ENCODE data around the gene MLLT3.

MLLT3 gene

GRCh38 chr9:20566401-20566800, 55.9 kb downstream of the MLLT3 start:
- H3K9me3 ChIP-seq (ENCODE audit: insufficient read depth, low read depth, low read length): no peaks in the 10 kb centered on the region
- H2AFZ ChIP-seq (ENCODE audit: low read length): no peak overlapping the region
- H3K36me3 ChIP-seq (ENCODE audit: insufficient read depth, low read length): no peaks in the 10 kb centered on the region
- no peak for TF ChIP-seq CTCF (conservative IDR thresholded peaks at IDR 0.05; ENCODE audit: low read length)
- no peak for TF ChIP-seq EZH2phosphoT487 (IDR thresholded peaks at IDR 0.05; ENCODE audit: borderline replicate concordance)
- no peaks in the 10 kb centered on the region for H3F3A ChIP-seq (ENCODE audit: low read depth)
- H3K9me2 ChIP-seq (replicated peaks; ENCODE audit: low read depth, low read length): no peaks in the 10 kb centered on the region
- H3K27me3 ChIP-seq (ENCODE audit: insufficient read depth, low read length, poor library complexity, severe bottlenecking): no peaks in the 10 kb centered on the region
- H4K20me1 ChIP-seq (ENCODE audit: insufficient read depth, low read length, poor library complexity, severe bottlenecking): peaks cover 15% of the 10 kb centered on the region
- no peak overlapping the region for H3K9ac ChIP-seq (ENCODE audit: low read depth, low read length, poor library complexity, severe bottlenecking)
- no peak overlapping the region for H3K4me2 ChIP-seq (ENCODE audit: low read depth, low read length, poor library complexity, severe bottlenecking)
- peaks cover 93% of the 10 kb centered on the region for H3K79me2 ChIP-seq (ENCODE audit: insufficient read depth, low read length)
- peaks cover 8% of the 10 kb centered on the region for H3K4me1 ChIP-seq (ENCODE audit: insufficient read depth, low read length, poor library complexity, severe bottlenecking)
- H3K4me3 ChIP-seq (ENCODE audit: low read length, poor library complexity, severe bottlenecking): no peak overlapping the region

GRCh38 chr9:20564650-20565049, 57.6 kb downstream of the MLLT3 start:
- H3K4me3 ChIP-seq (ENCODE audit: low read length, poor library complexity, severe bottlenecking): no peak overlapping the region
- peaks cover 94% of the 10 kb centered on the region for H3K79me2 ChIP-seq (ENCODE audit: insufficient read depth, low read length)

GRCh38 chr9:20563917-20564316, 58.4 kb downstream of the MLLT3 start:
- Histone ChIP-seq H3K9me2 (replicated peaks; ENCODE audit: low read depth, low read length) (no peaks in the 10 kb centered on the region), H3K36me3 (ENCODE audit: insufficient read depth, low read length) (no peaks in the 10 kb centered on the region), H3K4me2 (ENCODE audit: low read depth, low read length, poor library complexity, severe bottlenecking) (no peak overlapping the region), H3K4me3 (ENCODE audit: low read length, poor library complexity, severe bottlenecking) (no peak overlapping the region), H3F3A (ENCODE audit: low read depth) (no peaks in the 10 kb centered on the region), H2AFZ (ENCODE audit: low read length) (no peak overlapping the region), H3K27me3 (ENCODE audit: insufficient read depth, low read length, poor library complexity, severe bottlenecking) (no peaks in the 10 kb centered on the region), H3K9ac (ENCODE audit: low read depth, low read length, poor library complexity, severe bottlenecking) (no peak overlapping the region), H4K20me1 (ENCODE audit: insufficient read depth, low read length, poor library complexity, severe bottlenecking) (peaks cover 15% of the 10 kb centered on the region), H3K4me1 (ENCODE audit: insufficient read depth, low read length, poor library complexity, severe bottlenecking) (peaks cover 4% of the 10 kb centered on the region), H3K79me2 (ENCODE audit: insufficient read depth, low read length) (peaks cover 92% of the 10 kb centered on the region), H3K9me3 (ENCODE audit: insufficient read depth, low read depth, low read length) (no peaks in the 10 kb centered on the region)
- TF ChIP-seq EZH2phosphoT487 (IDR thresholded peaks at IDR 0.05; ENCODE audit: borderline replicate concordance): no peak

More at GRCh38 chr9:20564650-20565049, 57.6 kb downstream of the MLLT3 start:
- H3K9me2 ChIP-seq (replicated peaks; ENCODE audit: low read depth, low read length): no peaks in the 10 kb centered on the region
- peaks cover 8% of the 10 kb centered on the region for H3K4me1 ChIP-seq (ENCODE audit: insufficient read depth, low read length, poor library complexity, severe bottlenecking)
- no peaks in the 10 kb centered on the region for H3F3A ChIP-seq (ENCODE audit: low read depth)
- no peaks in the 10 kb centered on the region for H3K27me3 ChIP-seq (ENCODE audit: insufficient read depth, low read length, poor library complexity, severe bottlenecking)
- no peak overlapping the region for H3K9ac ChIP-seq (ENCODE audit: low read depth, low read length, poor library complexity, severe bottlenecking)
- H4K20me1 ChIP-seq (ENCODE audit: insufficient read depth, low read length, poor library complexity, severe bottlenecking): peaks cover 15% of the 10 kb centered on the region
- H3K9me3 ChIP-seq (ENCODE audit: insufficient read depth, low read depth, low read length): no peaks in the 10 kb centered on the region
- no peak for TF ChIP-seq EZH2phosphoT487 (IDR thresholded peaks at IDR 0.05; ENCODE audit: borderline replicate concordance)
- TF ChIP-seq CTCF (conservative IDR thresholded peaks at IDR 0.05; ENCODE audit: low read length): no peak
- no peak overlapping the region for H3K4me2 ChIP-seq (ENCODE audit: low read depth, low read length, poor library complexity, severe bottlenecking)
- no peak overlapping the region for H2AFZ ChIP-seq (ENCODE audit: low read length)
- H3K36me3 ChIP-seq (ENCODE audit: insufficient read depth, low read length): no peaks in the 10 kb centered on the region

- H4K20me1 ChIP-seq (ENCODE audit: insufficient read depth, low read length, poor library complexity, severe bottlenecking): peaks cover 15% of the 10 kb centered on the region
- peaks cover 19% of the 10 kb centered on the region for H3K4me1 ChIP-seq (ENCODE audit: insufficient read depth, low read length, poor library complexity, severe bottlenecking)
- no peaks in the 10 kb centered on the region for H3K9me3 ChIP-seq (ENCODE audit: insufficient read depth, low read depth, low read length)
- no peak overlapping the region for H3K4me3 ChIP-seq (ENCODE audit: low read length, poor library complexity, severe bottlenecking)
- no peaks in the 10 kb centered on the region for H3K27me3 ChIP-seq (ENCODE audit: insufficient read depth, low read length, poor library complexity, severe bottlenecking)
- H3K79me2 ChIP-seq (ENCODE audit: insufficient read depth, low read length): peaks cover 92% of the 10 kb centered on the region
- no peaks in the 10 kb centered on the region for H3K36me3 ChIP-seq (ENCODE audit: insufficient read depth, low read length)
- TF ChIP-seq EZH2phosphoT487 (IDR thresholded peaks at IDR 0.05; ENCODE audit: borderline replicate concordance) (no peak), CTCF (conservative IDR thresholded peaks at IDR 0.05; ENCODE audit: low read length) (no peak)
- no peaks in the 10 kb centered on the region for H3K9me2 ChIP-seq (replicated peaks; ENCODE audit: low read depth, low read length)
- no peak overlapping the region for H3K9ac ChIP-seq (ENCODE audit: low read depth, low read length, poor library complexity, severe bottlenecking)
- H3K4me2 ChIP-seq (ENCODE audit: low read depth, low read length, poor library complexity, severe bottlenecking): no peak overlapping the region
- no peaks in the 10 kb centered on the region for H3F3A ChIP-seq (ENCODE audit: low read depth)
- H2AFZ ChIP-seq (ENCODE audit: low read length): no peak overlapping the region
Observed at GRCh38 chr9:20562051-20562450, 60.2 kb downstream of the MLLT3 start.

Data from Loucy (cell line).